RWPE2 (cell line): ENCODE measurements around the gene LYST.

Experiments
- ATAC-seq: fragments of 200-7000 bp; cut with Tn5 transposase; 3 replicates; pipeline ENCODE4 v1.9.1; 2021; ENCODE audit warnings: low read depth
- DNase-seq: peaks from one replicate; pipeline ENCODE4 v3.0.0-alpha.2; 2020; ENCODE audit warnings: low spot score
- H3K27ac ChIP-seq: fragments of 450-650 bp; 2 replicates; pipeline ENCODE4 v1.5.1; 2017; ENCODE audit warnings: mild to moderate bottlenecking; ENCODE audit not compliant: poor library complexity, severe bottlenecking
- H3K27me3 ChIP-seq: fragments of 250-450 bp; sonication (Bioruptor Pico); 2 replicates; pipeline ENCODE4 v1.5.1; 2021; ENCODE audit warnings: mild to moderate bottlenecking, moderate library complexity; ENCODE audit not compliant: insufficient read depth, poor library complexity, severe bottlenecking
- H3K36me3 ChIP-seq: fragments of 250-450 bp; sonication (Bioruptor Pico); 2 replicates; pipeline ENCODE4 v1.5.1; 2020; ENCODE audit warnings: low read depth, mild to moderate bottlenecking, moderate library complexity
- H3K4me1 ChIP-seq: fragments of 250-450 bp; sonication (Bioruptor Pico); 2 replicates; pipeline ENCODE4 v1.5.1; 2021; ENCODE audit warnings: mild to moderate bottlenecking, moderate library complexity; ENCODE audit not compliant: insufficient read depth, poor library complexity, severe bottlenecking
- H3K4me3 ChIP-seq: fragments of 250-450 bp; sonication (Bioruptor Pico); 2 replicates; pipeline ENCODE4 v1.5.1; 2021; ENCODE audit warnings: mild to moderate bottlenecking, moderate library complexity; ENCODE audit not compliant: severe bottlenecking
- H3K9me3 ChIP-seq: fragments of 250-450 bp; sonication (Bioruptor Pico); 2 replicates; pipeline ENCODE4 v1.5.1; 2021; ENCODE audit warnings: mild to moderate bottlenecking, moderate library complexity; ENCODE audit not compliant: severe bottlenecking
- TF ChIP-seq, protein P1 (sequence below): fragments of 450-650 bp; IDR thresholded peaks from one replicate; pipeline ENCODE4 v1.5.1; 2017; ENCODE audit warnings: mild to moderate bottlenecking, moderate library complexity; ENCODE audit not compliant: poor library complexity, severe bottlenecking

Gene LYST

DNA sequence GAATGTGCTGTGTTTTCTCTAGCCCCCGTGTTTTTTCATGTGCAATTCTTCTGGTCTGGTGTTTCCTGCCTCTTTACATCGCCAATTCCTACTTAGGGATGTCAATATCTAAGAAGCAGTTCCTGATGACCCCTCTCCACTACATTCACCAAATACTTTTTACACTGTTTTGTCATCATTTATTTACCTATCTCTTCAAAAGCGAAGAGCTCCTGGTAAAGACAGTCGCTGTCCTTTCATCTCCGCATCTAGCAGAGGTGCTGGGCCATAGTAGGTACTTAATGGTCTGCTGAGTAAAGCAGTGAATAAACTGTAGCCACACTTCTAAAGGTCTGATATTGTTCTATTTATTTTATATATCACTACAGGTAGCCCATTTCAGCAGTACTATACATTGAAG, 43.0 kb downstream of the LYST start:
- Histone ChIP-seq H3K27me3 (no peaks in the 10 kb centered on the region), H3K27ac (no peak overlapping the region), H3K4me1 (no peaks in the 10 kb centered on the region), H3K36me3 (peaks cover 5% of the 10 kb centered on the region), H3K9me3 (no peaks in the 10 kb centered on the region), H3K4me3 (no peak overlapping the region)
- TF ChIP-seq, protein P1, sequence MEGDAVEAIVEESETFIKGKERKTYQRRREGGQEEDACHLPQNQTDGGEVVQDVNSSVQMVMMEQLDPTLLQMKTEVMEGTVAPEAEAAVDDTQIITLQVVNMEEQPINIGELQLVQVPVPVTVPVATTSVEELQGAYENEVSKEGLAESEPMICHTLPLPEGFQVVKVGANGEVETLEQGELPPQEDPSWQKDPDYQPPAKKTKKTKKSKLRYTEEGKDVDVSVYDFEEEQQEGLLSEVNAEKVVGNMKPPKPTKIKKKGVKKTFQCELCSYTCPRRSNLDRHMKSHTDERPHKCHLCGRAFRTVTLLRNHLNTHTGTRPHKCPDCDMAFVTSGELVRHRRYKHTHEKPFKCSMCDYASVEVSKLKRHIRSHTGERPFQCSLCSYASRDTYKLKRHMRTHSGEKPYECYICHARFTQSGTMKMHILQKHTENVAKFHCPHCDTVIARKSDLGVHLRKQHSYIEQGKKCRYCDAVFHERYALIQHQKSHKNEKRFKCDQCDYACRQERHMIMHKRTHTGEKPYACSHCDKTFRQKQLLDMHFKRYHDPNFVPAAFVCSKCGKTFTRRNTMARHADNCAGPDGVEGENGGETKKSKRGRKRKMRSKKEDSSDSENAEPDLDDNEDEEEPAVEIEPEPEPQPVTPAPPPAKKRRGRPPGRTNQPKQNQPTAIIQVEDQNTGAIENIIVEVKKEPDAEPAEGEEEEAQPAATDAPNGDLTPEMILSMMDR: no peak
- DNase-seq: no peak
- ATAC-seq: no peak

DNA sequence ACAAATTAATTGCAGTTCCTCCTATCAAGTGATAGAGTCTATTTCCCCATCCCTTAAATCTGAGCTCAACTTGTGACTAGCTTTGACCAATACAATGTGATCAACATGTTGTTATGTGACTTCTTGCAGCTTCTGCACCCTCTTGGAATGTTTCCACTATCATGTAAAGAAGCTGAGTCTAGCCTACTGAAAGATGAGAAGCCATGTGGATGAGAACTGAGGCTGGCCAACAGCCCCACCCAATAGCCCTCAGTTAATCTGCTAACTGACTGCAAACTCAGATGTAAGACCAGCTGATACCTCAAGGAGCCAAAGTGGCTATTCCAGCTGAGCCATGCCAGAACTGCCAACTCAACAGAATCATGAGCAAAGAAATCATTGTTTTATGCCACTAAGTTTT, 44.0 kb downstream of the LYST start:
- Histone ChIP-seq H3K4me3 (no peak overlapping the region), H3K27me3 (no peaks in the 10 kb centered on the region), H3K36me3 (no peaks in the 10 kb centered on the region; the same call in 1 of the 2 replicates), H3K27ac (no peak overlapping the region), H3K9me3 (no peaks in the 10 kb centered on the region), H3K4me1 (no peaks in the 10 kb centered on the region)
- DNase-seq (no peak), ATAC-seq (no peak)
- TF ChIP-seq, protein P1: no peak

DNA sequence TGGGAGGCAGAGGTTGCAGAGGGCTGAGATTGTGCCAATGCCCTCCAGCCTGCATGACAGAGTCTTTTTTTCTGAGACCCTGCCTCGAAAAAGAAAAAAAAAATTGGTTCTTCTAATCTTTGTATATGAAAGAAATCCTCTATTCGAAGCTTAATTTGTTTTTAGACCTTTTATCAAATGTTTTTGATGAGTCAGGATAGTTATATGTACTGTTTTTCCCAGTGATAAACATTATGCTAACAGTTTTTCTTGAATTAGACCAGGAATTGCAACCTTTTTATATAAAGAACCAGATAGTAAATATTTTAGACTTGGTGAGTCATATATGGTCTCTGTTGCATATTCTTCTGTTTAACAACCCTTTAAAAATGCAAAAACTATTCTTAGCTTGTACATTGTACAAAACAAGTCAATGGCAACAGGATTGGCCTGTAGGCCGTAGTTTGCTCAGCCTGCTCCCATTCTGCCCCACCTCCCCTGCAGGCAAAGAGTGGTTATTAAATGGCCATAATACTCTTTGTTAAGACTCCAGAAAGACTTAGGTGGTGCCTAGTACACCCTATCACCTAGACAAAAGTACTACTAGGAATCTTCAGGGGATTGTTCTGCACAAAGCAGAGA, 45.2 kb downstream of the LYST start:
- DNase-seq: no peak
- no peaks in the 10 kb centered on the region for H3K4me1 ChIP-seq
- H3K4me3 ChIP-seq: no peak overlapping the region
- ATAC-seq: no peak
- no peaks in the 10 kb centered on the region; the same call in 1 of the 2 replicates for H3K36me3 ChIP-seq
- no peaks in the 10 kb centered on the region for H3K9me3 ChIP-seq
- TF ChIP-seq, protein P1: no peak
- H3K27ac ChIP-seq: no peak overlapping the region
- no peaks in the 10 kb centered on the region for H3K27me3 ChIP-seq

DNA sequence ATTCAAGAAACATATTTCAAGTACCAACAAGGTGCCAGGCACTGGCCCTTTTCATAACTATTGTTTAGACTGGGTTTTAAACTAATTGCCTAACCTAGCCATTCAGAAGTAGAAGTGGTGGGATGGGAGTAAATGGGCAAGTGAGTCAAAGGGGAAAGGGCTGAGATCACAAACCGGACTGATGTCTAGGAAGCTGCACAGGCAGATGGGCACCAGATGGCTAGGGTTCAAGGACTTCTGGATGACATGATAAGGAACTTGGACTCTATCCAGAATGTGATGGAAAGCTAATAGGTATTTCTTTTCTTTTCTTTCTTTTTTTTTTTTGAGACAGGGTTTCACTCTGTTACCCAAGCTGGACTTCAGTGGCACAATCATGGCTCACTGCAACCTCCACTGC, 46.6 kb downstream of the LYST start:
- Histone ChIP-seq H3K27ac (no peak overlapping the region), H3K4me1 (no peaks in the 10 kb centered on the region), H3K36me3 (no peaks in the 10 kb centered on the region), H3K9me3 (no peaks in the 10 kb centered on the region), H3K4me3 (no peak overlapping the region), H3K27me3 (no peaks in the 10 kb centered on the region)
- ATAC-seq (no peak), DNase-seq (no peak)
- TF ChIP-seq, protein P1: no peak

DNA sequence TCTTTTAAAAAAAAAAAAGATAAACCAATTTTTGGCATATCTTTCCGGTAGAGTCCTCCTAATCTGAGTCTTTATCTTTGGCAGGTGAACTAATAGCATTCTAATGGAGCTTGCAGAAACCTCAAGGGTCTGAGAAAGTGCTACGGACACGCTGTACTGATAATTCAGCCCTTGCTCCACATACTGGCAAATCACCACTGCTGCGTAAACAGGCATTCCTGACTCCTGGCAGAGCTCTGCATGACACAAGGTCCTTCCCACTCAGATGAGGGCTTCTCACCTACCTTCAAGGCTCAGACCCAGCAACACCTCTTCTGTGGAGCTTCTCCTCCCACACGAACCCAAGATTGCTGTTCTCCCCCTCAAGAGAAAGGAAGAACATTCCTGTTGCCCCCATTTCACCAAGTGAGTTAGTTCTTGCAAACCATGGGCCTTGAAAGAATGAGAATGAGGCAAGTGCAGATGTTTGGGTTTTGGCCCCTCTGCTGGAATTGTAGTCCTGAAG, 48.0 kb downstream of the LYST start:
- Histone ChIP-seq H3K4me1 (no peaks in the 10 kb centered on the region), H3K9me3 (no peaks in the 10 kb centered on the region), H3K4me3 (no peak overlapping the region), H3K27ac (no peak overlapping the region), H3K36me3 (no peaks in the 10 kb centered on the region), H3K27me3 (no peaks in the 10 kb centered on the region)
- DNase-seq (no peak), ATAC-seq (no peak)
- TF ChIP-seq, protein P1: no peak
